Activated CD4-positive, CD25-positive, alpha-beta regulatory T cell treated with anti-CD3 and anti-CD28 coated beads, Interleukin-2, amount 50 U/mL, for 72 hours (primary cell): ENCODE data around the gene LEO1.
"Not testable (repeated sequence)": the region's sequence is repeated elsewhere in the genome, so short reads cannot be mapped to it uniquely, and the experiment has no call there.

Experiments used
- DNase-seq: peaks from one replicate; pipeline ENCODE4 v3.0.0; 2021

Gene LEO1

GRCh38 chr15:52003089-52003488, 31.5 kb upstream of the LEO1 start:
- not testable (repeated sequence) for DNase-seq

- no peak for DNase-seq
Measured at GRCh38 chr15:52002351-52002750, 30.8 kb upstream of the LEO1 start.

- DNase-seq = no peak
Measured at GRCh38 chr15:51992953-51993352, 21.4 kb upstream of the LEO1 start.

- DNase-seq = no peak
Measured at GRCh38 chr15:51991141-51991540, 19.6 kb upstream of the LEO1 start.

- DNase-seq = no peak
Measured at GRCh38 chr15:51982770-51983103, 11.2 kb upstream of the LEO1 start.

GRCh38 chr15:51982013-51982769, 10.6 kb upstream of the LEO1 start:
- DNase-seq = peak; percentile 35

- DNase-seq = no peak
Measured at GRCh38 chr15:51973775-51974174, 2.2 kb upstream of the LEO1 start.

GRCh38 chr15:51973220-51973619, 1.6 kb upstream of the LEO1 start:
- DNase-seq = no peak

GRCh38 chr15:51971032-51971374, 575 bp downstream of the LEO1 start:
- no peak for DNase-seq

- DNase-seq = no peak
Measured at GRCh38 chr15:51970132-51970817, 1.3 kb downstream of the LEO1 start.

GRCh38 chr15:51969728-51970127, 1.9 kb downstream of the LEO1 start:
- no peak for DNase-seq

- no peak for DNase-seq
Measured at GRCh38 chr15:51967583-51967982, 4.0 kb downstream of the LEO1 start.

GRCh38 chr15:51966192-51966591, 5.4 kb downstream of the LEO1 start:
- no peak for DNase-seq

- DNase-seq = no peak
Measured at GRCh38 chr15:51965691-51966090, 5.9 kb downstream of the LEO1 start.

GRCh38 chr15:51955504-51955903, 16.1 kb downstream of the LEO1 start:
- DNase-seq = no peak

- DNase-seq = no peak
Measured at GRCh38 chr15:51952805-51953204, 18.8 kb downstream of the LEO1 start.

GRCh38 chr15:51947124-51947523, 24.5 kb downstream of the LEO1 start:
- no peak for DNase-seq

GRCh38 chr15:51939216-51939615, 32.4 kb downstream of the LEO1 start:
- no peak for DNase-seq

GRCh38 chr15:51938286-51938685, 33.3 kb downstream of the LEO1 start:
- DNase-seq = no peak

GRCh38 chr15:51936105-51936478, 35.5 kb downstream of the LEO1 start:
- no peak for DNase-seq

GRCh38 chr15:51935466-51936104, 36.0 kb downstream of the LEO1 start:
- DNase-seq = no peak

GRCh38 chr15:51932161-51932560, 39.4 kb downstream of the LEO1 start:
- DNase-seq = no peak

- DNase-seq = no peak
Measured at GRCh38 chr15:51931638-51932037, 39.9 kb downstream of the LEO1 start.

GRCh38 chr15:51931016-51931415, 40.6 kb downstream of the LEO1 start:
- DNase-seq = no peak
